Measurements from ENCODE around the gene ATMIN. TPM values are rescaled to one million over a fixed set of nuclear protein-coding genes. Genes with fewer than 3 reads are reported as not detected.

ATMIN gene
- total and polyA plus RNA-seq, 12 donors = 10.1 to 46.4 (median 34.3) TPM

DNA sequence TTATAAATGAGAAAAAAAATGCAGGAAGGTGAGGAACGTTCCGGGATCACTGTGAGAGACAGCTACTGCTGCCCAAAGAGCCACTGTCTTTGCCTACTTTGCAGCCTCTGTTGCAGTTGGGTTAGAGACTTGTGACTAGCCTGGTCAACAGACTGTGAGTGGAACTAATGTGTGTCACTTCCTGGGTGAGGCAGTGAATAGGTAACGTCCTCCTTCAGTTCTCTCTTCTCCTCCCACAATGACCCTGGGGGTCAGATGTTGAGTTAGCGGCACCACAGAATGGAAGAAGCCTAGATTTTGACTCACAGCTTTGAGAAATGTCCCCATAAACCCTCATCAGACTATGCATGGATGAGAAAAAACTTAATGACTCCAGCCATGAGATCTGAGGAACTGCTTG, 36.2 kb downstream of the ATMIN start:
- intact Hi-C loops (cut with DNase I) = no loop called here
- TF ChIP-seq, protein P1, sequence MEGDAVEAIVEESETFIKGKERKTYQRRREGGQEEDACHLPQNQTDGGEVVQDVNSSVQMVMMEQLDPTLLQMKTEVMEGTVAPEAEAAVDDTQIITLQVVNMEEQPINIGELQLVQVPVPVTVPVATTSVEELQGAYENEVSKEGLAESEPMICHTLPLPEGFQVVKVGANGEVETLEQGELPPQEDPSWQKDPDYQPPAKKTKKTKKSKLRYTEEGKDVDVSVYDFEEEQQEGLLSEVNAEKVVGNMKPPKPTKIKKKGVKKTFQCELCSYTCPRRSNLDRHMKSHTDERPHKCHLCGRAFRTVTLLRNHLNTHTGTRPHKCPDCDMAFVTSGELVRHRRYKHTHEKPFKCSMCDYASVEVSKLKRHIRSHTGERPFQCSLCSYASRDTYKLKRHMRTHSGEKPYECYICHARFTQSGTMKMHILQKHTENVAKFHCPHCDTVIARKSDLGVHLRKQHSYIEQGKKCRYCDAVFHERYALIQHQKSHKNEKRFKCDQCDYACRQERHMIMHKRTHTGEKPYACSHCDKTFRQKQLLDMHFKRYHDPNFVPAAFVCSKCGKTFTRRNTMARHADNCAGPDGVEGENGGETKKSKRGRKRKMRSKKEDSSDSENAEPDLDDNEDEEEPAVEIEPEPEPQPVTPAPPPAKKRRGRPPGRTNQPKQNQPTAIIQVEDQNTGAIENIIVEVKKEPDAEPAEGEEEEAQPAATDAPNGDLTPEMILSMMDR (IDR thresholded peaks at IDR 0.05) = no peak
- no peak for TF ChIP-seq POLR2A (IDR thresholded peaks at IDR 0.05)

DNA sequence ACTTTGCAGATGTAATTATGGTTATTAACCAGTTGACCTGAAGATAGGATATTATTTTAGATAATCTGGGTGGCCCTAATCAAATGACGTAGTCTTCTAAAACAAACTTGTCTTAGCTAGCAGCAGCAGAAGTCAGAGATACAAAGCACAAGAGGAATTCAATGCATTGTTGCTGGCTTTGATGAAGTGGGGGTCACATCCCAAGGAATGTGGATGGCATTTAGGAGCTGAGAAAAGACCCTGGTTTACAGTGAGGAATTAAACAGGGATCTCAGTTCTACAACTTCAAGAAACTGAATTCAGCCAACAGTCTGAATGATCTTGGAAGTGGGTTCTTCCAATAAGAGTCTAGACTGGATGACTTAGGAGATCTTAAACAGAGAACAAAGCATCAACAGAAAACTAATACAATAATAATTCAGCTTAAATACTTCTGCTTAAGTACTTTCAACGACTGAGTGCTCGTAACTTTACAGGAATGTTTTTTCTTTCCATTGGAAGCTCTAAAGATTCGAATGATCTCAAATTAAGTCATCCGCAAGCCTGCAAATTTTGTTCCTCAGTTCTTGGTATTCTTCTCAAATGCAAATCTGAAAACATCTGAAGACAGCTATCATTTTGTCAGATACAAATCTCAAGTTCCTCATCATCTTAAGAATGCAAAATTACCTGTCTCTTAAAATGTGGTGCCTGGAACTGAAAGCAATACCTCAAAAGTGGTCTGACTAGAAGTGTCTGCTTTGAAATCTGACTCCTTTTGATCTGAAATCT, 38.1 kb downstream of the ATMIN start:
- Histone ChIP-seq H3K27ac (no peak overlapping the region), H3K27me3 (no peaks in the 10 kb centered on the region), H3K4me1 (replicated peaks in 1 of 2) (peaks cover 0 to 13% of the 10 kb centered on the region in 2 donors), H3K9me3 (replicated peaks in 1 of 3) (no peaks in the 10 kb centered on the region), H3K4me3 (no peak overlapping the region), H3K36me3 (replicated peaks in 1 of 2) (no peaks in the 10 kb centered on the region)
- TF ChIP-seq, protein P1 (IDR thresholded peaks at IDR 0.05) = no peak
- TF ChIP-seq POLR2A (IDR thresholded peaks at IDR 0.05) = no peak
- intact Hi-C loops (cut with DNase I) = no loop called here
- WGBS, 4 donors = 66 to 76% (median 70%) methylated on average over 5 of the region's 5 CpGs
- no peak for DNase-seq

More for the DNA sequence above, 36.2 kb downstream of the ATMIN start:
- Histone ChIP-seq H3K9me3 (replicated peaks in 1 of 3) (no peaks in the 10 kb centered on the region), H3K4me3 (no peak overlapping the region), H3K27me3 (no peaks in the 10 kb centered on the region), H3K27ac (no peak overlapping the region), H3K36me3 (replicated peaks in 1 of 2) (no peaks in the 10 kb centered on the region), H3K4me1 (replicated peaks in 1 of 2) (peaks cover 0 to 4% of the 10 kb centered on the region in 2 donors)
- DNase-seq = no peak
- 77 to 82% (median 78%) methylated on average over 4 of the region's 4 CpGs for WGBS, 4 donors

DNA sequence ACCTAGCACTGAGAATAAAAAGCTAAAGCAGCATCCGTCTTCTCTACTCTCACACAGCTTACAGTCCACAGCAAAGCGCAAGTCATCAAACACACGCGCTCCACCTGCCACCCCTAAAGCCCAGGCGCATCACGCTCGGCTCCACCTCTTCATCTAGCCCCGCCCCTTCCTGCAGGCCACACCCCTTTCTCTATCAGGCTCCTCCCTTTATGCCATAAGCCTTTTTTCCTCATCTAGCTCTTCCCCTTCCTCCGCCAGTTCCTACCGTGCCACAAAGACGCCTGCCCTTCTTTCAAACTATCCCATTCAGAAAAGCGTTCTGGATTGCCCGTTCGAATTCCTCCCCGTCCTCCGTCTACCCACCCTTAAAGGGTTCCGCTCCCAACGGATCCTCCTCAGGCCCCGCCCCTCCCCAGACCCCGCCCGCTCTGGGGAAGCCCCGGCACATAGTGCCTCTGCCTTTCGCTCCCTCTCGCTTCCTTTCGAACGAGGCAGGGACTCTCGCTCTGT, 41.0 kb downstream of the ATMIN start:
- H3K4me1 ChIP-seq (replicated peaks in 1 of 2) = peaks cover 0 to 13% of the 10 kb centered on the region in 2 donors
- no peaks in the 10 kb centered on the region for H3K27me3 ChIP-seq
- peak; percentile 86 to 95 (median 91) for DNase-seq
- peak overlapping the region; percentile 56 to 86 (median 67) for H3K4me3 ChIP-seq
- TF ChIP-seq POLR2A (IDR thresholded peaks at IDR 0.05) = no peak
- TF ChIP-seq, protein P1 (IDR thresholded peaks at IDR 0.05) = no peak
- peak overlapping the region; percentile 73 to 96 (median 91) for H3K27ac ChIP-seq
- no peaks in the 10 kb centered on the region for H3K9me3 ChIP-seq (replicated peaks in 1 of 3)
- WGBS, 4 donors = 1% methylated on average over 27 of the region's 27 CpGs
- no peaks in the 10 kb centered on the region for H3K36me3 ChIP-seq (replicated peaks in 1 of 2)
- intact Hi-C loops (cut with DNase I) = no loop called here

DNA sequence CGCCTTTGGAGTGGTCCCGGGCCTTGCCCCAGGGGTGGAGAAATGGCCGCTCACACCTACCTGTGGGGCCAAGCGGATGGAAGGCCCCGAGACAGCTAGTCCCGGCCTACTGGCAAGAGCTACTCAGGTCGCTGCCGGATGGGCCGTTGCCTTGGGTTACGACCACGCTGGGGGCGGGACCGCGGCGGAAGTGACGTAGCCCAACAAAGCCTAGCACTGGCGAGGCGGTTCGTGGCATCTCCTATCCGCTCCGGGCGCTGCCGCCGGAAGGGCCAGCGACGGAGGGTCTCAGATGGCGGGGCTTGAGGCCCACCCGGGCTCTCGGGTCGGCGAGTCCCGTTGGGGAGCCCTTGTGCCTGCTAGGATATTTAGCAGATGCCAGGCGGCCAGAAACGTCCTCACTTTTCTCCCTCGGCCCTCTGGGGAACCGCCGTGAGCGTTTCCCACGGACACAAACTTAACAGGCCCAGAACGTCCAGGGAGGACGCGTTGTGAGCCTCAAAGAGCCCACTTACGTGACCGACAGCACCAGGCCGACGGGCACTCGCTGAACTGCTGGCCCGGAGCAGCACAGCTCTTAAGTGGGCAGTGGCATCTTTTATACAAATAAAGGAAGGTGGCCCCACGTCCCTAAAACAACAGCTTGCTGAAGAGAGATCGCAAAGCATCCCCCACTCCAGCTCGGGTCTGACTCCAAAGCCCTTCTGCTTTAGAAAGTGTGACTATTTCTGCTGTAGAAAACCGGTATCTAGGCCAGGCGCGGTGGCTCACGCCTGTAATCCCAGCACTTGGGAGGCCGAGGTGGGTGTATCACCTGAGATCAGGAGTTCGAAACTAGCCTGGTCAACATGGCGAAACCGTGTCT, 41.7 kb downstream of the ATMIN start, which contains the start of gene C16orf46:
C16orf46 (minus strand) TSS at position 163 of the 865 bp plus-strand sequence. CDS start 13,283 bp downstream, outside the sequence.
- H3K27me3 ChIP-seq = no peaks in the 10 kb centered on the region
- DNase-seq = peak; percentile 97 to 99 (median 98)
- TF ChIP-seq, protein P1 (IDR thresholded peaks at IDR 0.05) = peak in 1 of 6 experiments; percentile 5
- TF ChIP-seq POLR2A (IDR thresholded peaks at IDR 0.05) = peak; percentile 86 to 91
- intact Hi-C loops (cut with DNase I) = no loop called here
- no peaks in the 10 kb centered on the region for H3K36me3 ChIP-seq (replicated peaks in 1 of 2)
- no peaks in the 10 kb centered on the region for H3K9me3 ChIP-seq (replicated peaks in 1 of 3)
- peak within 1 kb of the TSS; percentile 73 to 96 (median 91) for H3K27ac ChIP-seq
- H3K4me3 ChIP-seq = peak within 1 kb of the TSS; percentile 56 to 86 (median 67)
- H3K4me1 ChIP-seq (replicated peaks in 1 of 2) = peaks cover 0 to 13% of the 10 kb centered on the region in 2 donors
- 11 to 69% (median 24%) methylated on average over 9 to 59 of the region's 59 CpGs for WGBS, 4 donors
